Neutrophil (primary cell): Measurements from ENCODE around the gene ZCCHC8.
"Not testable (repeated sequence)": the region's sequence is repeated elsewhere in the genome, so short reads cannot be mapped to it uniquely, and the experiment has no call there.

Experiments
- H3K27ac ChIP-seq: fragments of 200-600 bp; sonication (generic); 2 replicates; pipeline ENCODE4 v1.5.1; 2016; ENCODE audit warnings: mild to moderate bottlenecking, moderate library complexity
- H3K27me3 ChIP-seq: fragments of 200-600 bp; sonication (generic); 2 replicates; pipeline ENCODE4 v1.6.0; 2016; ENCODE audit warnings: mild to moderate bottlenecking
- H3K36me3 ChIP-seq: fragments of 200-600 bp; sonication (generic); 2 replicates; pipeline ENCODE4 v1.5.1; 2017
- H3K4me1 ChIP-seq, 2 experiments: fragments of 200-600 bp in 1 of 2; sonication (generic) in 1 of 2; 1 replicate in 1 of 2; 2 replicates in 1 of 2; pipeline versions ENCODE4 v1.5.1 to v1.6.1; 2013 to 2016; ENCODE audit warnings: low read depth in 1 of 2, low read length in 1 of 2, mild to moderate bottlenecking in 1 of 2, moderate library complexity in 1 of 2; ENCODE audit not compliant: control insufficient read depth in 1 of 2, insufficient read depth in 1 of 2
- H3K4me3 ChIP-seq, 2 experiments: fragments of 200-600 bp in 1 of 2; sonication (generic) in 1 of 2; 1 replicate in 1 of 2; 2 replicates in 1 of 2; pipeline ENCODE4 v1.5.1; 2013 to 2016; ENCODE audit warnings: low read depth in 1 of 2, low read length in 1 of 2, mild to moderate bottlenecking in 1 of 2, moderate library complexity in 1 of 2
- H3K9me3 ChIP-seq: fragments of 200-600 bp; sonication (generic); 2 replicates; pipeline ENCODE4 v1.5.1; 2016
- TF ChIP-seq, protein P1 (sequence below): fragments of 200-600 bp; sonication (generic); IDR thresholded peaks from 2 replicates; pipeline ENCODE4 v1.5.1; 2016; ENCODE audit warnings: antibody characterized with exemption

Gene ZCCHC8

DNA sequence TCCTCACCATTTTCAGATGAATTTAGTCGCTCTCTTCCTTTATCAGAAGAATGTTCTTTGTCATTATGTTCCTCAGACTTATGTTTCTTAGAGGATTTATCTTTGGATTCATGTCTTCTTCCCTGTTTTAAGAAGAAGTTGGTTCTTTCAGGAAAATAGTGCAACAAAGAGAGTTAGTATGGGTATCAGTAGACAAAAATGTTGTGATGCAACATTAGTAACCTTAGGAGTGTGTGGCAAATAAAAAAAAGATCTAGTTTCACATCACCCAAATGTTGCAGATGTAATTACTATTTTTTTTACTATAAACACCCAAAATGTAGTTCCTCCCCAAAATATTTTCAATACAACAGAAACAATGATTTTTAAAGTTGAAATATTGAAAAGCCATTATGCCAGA lies 18.2 kb upstream of the ZCCHC8 start:
- no peak overlapping the region for H3K4me3 ChIP-seq
- H3K27me3 ChIP-seq = no peaks in the 10 kb centered on the region
- no peak overlapping the region for H3K27ac ChIP-seq
- H3K9me3 ChIP-seq = no peaks in the 10 kb centered on the region
- H3K4me1 ChIP-seq = peaks cover 11 to 13% of the 10 kb centered on the region in 2 experiments
- H3K36me3 ChIP-seq = peaks cover 86% of the 10 kb centered on the region
- TF ChIP-seq, protein P1, sequence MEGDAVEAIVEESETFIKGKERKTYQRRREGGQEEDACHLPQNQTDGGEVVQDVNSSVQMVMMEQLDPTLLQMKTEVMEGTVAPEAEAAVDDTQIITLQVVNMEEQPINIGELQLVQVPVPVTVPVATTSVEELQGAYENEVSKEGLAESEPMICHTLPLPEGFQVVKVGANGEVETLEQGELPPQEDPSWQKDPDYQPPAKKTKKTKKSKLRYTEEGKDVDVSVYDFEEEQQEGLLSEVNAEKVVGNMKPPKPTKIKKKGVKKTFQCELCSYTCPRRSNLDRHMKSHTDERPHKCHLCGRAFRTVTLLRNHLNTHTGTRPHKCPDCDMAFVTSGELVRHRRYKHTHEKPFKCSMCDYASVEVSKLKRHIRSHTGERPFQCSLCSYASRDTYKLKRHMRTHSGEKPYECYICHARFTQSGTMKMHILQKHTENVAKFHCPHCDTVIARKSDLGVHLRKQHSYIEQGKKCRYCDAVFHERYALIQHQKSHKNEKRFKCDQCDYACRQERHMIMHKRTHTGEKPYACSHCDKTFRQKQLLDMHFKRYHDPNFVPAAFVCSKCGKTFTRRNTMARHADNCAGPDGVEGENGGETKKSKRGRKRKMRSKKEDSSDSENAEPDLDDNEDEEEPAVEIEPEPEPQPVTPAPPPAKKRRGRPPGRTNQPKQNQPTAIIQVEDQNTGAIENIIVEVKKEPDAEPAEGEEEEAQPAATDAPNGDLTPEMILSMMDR = no peak

DNA sequence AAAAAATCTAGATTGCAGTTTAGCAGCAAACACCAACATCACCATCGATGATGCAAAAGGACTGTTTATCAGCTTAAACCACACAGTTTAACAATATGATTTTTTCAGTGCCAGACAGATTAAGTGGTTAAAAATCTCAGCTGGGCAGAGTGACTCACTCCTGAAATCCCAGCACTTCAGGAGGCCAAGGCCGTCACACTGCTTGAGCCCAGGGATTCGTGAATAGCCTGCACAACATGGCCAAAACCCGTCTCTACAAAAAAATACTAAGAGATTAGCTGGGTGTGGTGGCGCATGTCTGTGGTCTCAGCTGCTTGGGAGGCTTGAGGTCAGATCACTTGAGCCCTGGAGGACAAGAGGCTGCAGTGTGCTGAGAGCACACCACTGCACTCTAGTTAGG lies 17.1 kb upstream of the ZCCHC8 start:
- H3K36me3 ChIP-seq = peaks cover 94% of the 10 kb centered on the region
- no peak overlapping the region for H3K27ac ChIP-seq
- H3K4me3 ChIP-seq = no peak overlapping the region
- H3K4me1 ChIP-seq = peaks cover 1 to 3% of the 10 kb centered on the region in 2 experiments
- TF ChIP-seq, protein P1 = no peak
- no peaks in the 10 kb centered on the region for H3K9me3 ChIP-seq
- H3K27me3 ChIP-seq = no peaks in the 10 kb centered on the region

DNA sequence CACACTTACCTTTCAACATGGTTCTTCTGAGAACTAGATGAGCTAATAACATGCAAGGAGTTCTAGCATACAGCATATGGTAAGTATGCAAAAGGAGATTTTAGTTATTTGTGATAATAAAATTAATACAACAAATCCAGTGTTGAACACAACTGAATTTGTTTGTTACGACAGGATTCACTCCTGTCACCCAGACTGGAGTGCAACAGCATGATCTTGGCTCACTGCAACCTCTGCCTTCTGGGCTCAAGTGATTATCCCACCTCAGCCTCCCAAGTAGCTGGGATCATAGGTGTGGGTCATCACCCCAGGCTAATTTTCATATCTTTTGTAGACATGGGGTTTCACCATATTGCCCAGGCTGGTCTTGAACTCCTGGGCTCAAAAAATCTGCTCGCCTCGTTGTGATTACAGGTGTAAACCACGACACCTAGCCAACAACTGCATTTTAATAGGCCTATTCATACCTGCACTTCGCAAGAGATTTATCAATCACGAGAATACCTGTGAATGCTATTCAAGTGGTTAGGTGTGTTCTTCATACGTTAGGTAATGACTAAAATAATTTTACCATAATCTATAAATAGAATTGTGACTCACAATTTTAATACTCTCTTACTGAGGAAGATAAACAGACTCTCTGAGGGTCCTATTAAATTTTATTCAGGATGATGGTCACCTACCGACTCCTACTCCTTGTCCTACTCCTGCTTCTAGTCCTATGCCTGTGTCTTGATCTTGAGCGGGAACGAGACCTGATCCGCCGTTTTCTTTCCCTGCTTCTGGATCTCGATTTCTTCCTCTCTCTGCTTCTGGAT lies 16.0 kb upstream of the ZCCHC8 start:
- TF ChIP-seq, protein P1 = no peak
- no peaks in the 10 kb centered on the region for H3K4me1 ChIP-seq
- H3K9me3 ChIP-seq = no peaks in the 10 kb centered on the region
- no peak overlapping the region for H3K27ac ChIP-seq
- no peak overlapping the region for H3K4me3 ChIP-seq
- H3K36me3 ChIP-seq = peaks cover 98% of the 10 kb centered on the region
- H3K27me3 ChIP-seq = no peaks in the 10 kb centered on the region

DNA sequence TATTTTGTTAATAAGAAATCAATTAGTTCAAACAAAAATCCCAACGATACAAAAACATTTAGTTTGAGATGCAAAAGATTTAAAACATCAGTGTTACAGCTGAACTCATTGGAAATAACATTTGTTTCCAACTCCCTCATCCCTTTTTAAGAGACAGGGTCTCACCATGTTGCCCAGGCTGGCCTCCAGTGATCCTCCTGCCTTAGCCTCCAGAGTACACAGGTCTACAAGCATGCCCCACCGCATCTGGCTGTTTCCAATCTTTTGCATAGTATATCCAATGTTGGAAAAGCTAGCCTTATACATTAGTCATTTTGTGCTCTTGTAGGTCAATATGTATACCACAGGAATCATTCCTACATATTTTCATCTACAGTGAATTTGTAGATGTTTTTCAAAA lies 14.5 kb upstream of the ZCCHC8 start:
- Histone ChIP-seq H3K27me3 (no peaks in the 10 kb centered on the region), H3K9me3 (no peaks in the 10 kb centered on the region), H3K27ac (no peak overlapping the region), H3K36me3 (peaks cover 98% of the 10 kb centered on the region), H3K4me3 (no peak overlapping the region), H3K4me1 (no peaks in the 10 kb centered on the region)
- TF ChIP-seq, protein P1 = no peak

DNA sequence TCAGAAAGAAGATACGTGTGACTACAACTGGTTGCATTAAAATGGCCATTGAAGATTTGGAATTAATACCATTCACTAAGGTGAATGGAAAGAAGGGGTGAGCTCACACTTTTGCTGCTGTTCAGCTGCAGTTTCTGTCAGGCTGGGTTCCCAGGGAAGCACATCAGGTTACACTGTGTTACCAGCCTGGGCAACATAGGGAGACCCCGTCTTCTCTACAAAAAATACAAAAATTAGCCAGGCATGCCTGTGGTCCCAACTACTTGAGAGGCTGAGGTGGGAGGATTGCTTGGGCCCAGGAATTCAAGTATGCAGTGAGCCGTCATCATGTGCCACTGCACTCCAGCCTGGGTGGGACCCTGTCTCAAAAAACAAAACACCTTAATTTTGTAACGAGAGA lies 12.9 kb upstream of the ZCCHC8 start:
- Histone ChIP-seq H3K4me1 (no peaks in the 10 kb centered on the region), H3K36me3 (peaks cover 98% of the 10 kb centered on the region), H3K27me3 (no peaks in the 10 kb centered on the region), H3K4me3 (no peak overlapping the region), H3K9me3 (no peaks in the 10 kb centered on the region), H3K27ac (no peak overlapping the region)
- TF ChIP-seq, protein P1 = no peak

DNA sequence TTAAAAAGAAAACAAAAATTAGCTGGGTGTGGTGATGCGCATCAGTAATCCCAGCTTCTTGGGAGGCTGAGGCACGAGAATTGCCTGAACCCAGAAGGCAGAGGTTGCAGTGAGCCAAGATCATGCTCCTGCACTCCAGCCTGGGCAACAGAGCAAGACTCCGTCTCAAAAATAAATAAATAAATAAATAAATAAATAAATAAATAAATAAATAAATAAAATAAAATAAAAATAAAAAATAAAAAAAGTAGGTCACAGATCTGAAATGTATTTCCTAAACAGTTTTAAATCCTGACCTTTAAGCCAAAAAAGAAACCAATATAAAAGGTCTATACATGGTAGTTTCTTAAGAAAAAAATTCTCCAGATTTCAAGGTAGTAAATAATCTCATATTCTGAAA lies 12.3 kb upstream of the ZCCHC8 start:
- H3K4me3 ChIP-seq, H3K27ac ChIP-seq, H3K27me3 ChIP-seq, H3K9me3 ChIP-seq, H3K4me1 ChIP-seq: not testable (repeated sequence)
- H3K36me3 ChIP-seq = peaks cover 98% of the 10 kb centered on the region
